HG02678 (cell line): ENCODE results near the gene GALK2.
"Not testable (repeated sequence)": the region's sequence is repeated elsewhere in the genome, so short reads cannot be mapped to it uniquely, and the experiment has no call there.

Experiments used
- ATAC-seq: cut with Tn5 transposase; IDR thresholded peaks from one replicate; pipeline ENCODE4 v1.9.1; 2021; ENCODE audit warnings: mild to moderate bottlenecking, moderate library complexity; ENCODE audit not compliant: unreplicated experiment

GALK2 gene

GRCh38 chr15:49215768-49216739, 46.0 kb downstream of the GALK2 start:
- peak; percentile 99 for ATAC-seq

GRCh38 chr15:49223536-49224274, 53.7 kb downstream of the GALK2 start:
- ATAC-seq: no peak

DNA sequence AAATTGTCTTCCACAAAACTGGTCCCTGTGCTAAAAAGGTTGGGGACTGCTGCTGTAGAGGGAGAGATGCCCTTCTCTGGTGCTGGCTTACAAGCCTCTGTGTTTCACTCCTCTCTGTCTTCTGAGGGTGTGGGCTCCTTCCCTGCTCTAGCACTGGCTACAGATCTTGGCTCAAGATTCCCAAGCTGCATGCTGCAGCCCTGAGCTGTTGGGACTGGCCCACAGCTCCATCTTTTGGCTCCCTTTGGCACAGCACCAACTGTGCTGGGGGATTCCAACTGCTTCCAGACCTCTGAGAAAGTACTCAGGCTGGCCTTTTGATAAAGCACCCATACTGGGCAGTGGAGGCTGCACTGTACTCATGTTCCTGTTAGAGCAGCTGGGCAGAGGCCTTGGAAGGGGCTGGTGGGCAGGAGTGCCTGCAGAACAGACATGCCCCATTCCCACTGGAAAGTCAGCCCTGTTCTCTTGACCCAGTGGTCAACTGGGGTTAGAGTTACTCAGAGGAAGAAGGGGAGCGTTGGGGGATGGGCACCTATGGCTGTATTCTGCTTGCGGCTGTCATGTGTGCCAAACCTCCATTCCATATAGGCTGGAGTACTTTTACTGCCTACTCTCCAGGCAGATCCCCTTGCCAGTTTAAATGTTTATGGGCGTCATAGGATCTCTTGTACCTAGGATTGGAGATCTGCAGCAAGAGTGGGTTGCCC, 55.7 kb downstream of the GALK2 start:
- no peak for ATAC-seq

- ATAC-seq: no peak
These were observed 57.6 kb downstream of the GALK2 start for GRCh38 chr15:49227602-49228001.

DNA sequence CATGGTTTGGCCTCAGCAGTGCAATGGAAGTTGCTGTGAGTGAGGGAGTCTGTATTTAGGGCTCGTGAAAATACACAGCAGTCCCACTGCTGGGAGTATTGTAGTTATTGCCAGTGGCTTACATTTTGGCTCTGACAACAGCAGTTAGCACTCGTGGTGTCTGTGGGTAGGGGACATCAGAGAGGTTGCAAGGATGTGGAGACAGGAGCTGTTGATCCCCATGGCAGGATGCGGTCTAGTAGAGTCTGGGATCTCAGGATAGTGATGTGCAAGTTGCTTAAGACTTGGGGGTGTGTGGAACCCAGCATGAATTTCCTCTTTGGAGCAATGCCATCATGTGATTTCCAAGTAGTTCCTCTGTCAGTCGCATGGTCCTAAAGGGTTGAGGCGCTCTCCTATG, 59.9 kb downstream of the GALK2 start:
- ATAC-seq: no peak

- no peak for ATAC-seq
These were observed 62.3 kb downstream of the GALK2 start for GRCh38 chr15:49232236-49232806.

GRCh38 chr15:49235446-49236124, 65.5 kb downstream of the GALK2 start:
- ATAC-seq: peak; percentile 95

- no peak for ATAC-seq
These were observed 66.8 kb downstream of the GALK2 start for GRCh38 chr15:49236869-49237268.

DNA sequence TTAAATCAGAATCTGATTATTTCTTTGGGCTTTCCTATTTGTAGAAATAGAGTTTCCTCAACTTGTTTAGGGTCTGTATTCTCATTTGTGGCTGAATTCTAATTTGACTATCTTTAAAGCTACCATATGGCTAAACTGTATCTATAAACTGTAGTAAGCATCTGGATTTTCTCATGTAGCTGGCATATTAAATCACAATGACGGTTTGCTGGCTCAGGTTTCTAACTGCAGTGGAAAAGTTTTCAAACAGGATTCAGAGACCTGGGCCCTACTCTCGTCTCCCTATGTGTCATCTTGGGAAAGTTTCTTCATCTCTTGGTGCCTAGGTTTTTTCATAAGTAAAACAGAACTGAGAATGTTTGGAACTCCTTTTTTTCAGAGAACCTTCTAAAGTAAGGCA, 68.3 kb downstream of the GALK2 start:
- no peak for ATAC-seq

DNA sequence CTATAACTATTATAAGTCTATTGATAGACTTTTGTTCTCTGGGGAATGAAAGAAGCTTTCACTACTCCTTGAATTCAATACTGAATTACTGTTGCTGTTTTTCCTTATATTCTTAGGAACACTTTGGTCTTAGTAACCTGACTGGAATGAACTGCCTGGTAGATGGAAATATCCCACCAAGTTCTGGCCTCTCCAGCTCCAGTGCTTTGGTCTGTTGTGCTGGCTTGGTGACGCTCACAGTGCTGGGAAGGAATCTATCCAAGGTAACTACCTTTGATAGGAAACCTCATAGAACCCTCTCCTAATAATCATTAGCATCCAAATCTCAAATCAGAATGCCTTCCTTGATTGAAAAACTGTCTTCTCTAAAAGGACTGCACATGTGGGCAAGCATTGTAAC, 69.1 kb downstream of the GALK2 start:
- no peak for ATAC-seq

GRCh38 chr15:49242820-49243219, 72.8 kb downstream of the GALK2 start:
- ATAC-seq: no peak

- ATAC-seq: no peak
These were observed 77.6 kb downstream of the GALK2 start for GRCh38 chr15:49247556-49248110.

DNA sequence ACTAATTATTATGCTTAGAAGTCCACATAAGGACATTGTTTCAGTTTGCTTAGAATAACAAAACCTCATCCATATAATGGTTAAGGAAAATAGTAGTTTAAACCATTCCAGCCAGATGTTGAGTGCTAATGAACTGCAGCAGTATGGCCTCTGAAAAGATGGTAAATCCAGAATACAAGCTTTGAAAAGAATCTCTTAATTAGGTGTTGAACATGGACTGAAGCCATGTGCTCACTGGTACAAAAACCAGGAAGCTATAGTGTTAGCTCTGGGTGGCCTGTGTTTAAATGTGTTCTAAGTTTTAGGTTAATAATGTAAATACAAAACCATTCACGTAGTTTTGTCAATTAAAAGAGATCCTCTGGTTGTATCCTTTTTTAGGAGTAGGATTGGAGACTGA, 78.2 kb downstream of the GALK2 start:
- no peak for ATAC-seq

GRCh38 chr15:49255966-49256759, 86.1 kb downstream of the GALK2 start:
- no peak for ATAC-seq

- ATAC-seq: not testable (repeated sequence)
These were observed 95.1 kb downstream of the GALK2 start for GRCh38 chr15:49265117-49265516.

GRCh38 chr15:49265911-49266310, 95.9 kb downstream of the GALK2 start:
- no peak for ATAC-seq

DNA sequence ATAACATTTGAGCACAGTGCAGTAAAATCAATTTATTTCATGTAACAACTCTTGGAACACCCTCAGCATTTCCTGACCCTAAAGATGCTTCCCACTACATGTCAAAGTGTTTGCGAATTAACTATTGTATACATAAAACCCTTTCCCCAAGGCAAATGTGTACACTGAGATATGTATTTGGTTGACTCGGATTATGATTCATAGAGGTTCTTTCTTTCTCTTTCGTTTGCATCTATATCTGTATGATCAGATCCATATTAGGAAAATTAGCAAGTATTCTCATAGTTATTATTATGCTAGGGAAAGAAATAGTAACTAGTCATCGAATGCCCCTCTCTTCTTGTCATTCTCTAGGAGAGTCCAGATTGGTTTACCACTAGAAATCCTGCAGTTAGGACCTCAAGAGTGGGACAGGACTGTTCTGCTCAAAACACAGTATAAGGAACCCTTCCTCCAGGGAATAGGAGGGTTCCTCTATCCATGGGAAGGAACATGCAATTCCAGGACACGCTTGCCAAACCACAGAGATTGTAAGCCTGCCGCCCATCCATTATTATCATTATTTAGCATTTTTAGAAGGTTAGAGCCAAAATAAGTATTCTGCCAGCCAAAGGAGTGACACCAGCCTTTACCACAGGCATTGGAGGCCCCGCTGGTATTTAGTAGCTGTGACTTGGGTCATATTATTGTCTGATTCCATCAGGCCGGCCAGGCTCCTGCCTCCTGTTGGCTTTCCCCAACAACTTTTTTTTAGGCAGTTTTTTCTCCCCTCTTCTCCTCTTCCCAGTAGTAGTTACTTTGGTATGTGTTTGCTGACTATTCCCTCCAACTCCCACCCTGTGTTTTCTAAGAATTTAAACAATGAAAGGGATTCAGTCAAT, 100.7 kb downstream of the GALK2 start:
- ATAC-seq: no peak

DNA sequence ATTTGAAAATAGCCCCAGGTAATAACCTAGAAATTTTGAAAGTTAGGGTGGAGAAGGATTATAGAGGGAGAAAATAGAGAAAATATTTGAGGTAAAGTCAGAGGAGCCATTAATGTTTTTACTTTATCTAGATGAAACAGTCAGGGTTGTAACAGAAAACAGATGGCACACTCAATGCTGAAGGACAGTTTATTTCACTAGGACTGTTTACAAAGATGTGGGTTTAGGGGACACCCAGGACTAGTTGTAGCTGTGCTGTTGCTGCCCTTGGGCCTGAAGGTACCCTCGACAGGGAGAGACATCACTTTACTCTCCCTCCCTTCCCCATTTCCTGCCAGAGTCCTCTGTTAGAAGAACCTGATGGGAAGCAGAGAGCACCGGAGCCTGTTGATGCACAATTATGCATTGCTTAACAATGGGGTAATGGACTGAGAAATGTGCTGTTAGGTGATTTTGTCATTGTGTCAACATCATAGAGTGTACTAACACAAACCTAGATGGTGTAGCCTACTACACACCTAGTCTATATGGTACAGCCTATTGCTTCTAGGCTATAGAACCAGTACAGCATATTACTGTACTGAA, 103.8 kb downstream of the GALK2 start:
- ATAC-seq: no peak
